K562 (cell line): ENCODE measurements around the gene ADAMTS6. TPM values are rescaled to one million over a fixed set of nuclear protein-coding genes. Genes with fewer than 3 reads are reported as not detected.
"Not testable (repeated sequence)": the region's sequence is repeated elsewhere in the genome, so short reads cannot be mapped to it uniquely, and the experiment has no call there.

Experiments used
- ATAC-seq: fragments of 200-7000 bp; cut with Tn5 transposase; 3 replicates; pipeline ENCODE4 v1.9.1; 2020; ENCODE audit warnings: moderate library complexity
- BruUV-seq: library from RNA; stranded (reverse); fragments of 400-500 nt; replicated peaks from 2 replicates; lab custom pipeline; 2021; lab: Mats Ljungman, UMichigan
- CTCF ChIA-PET: fragments of 300-600 bp; formaldehyde crosslinking; extraction: SDS; loops from one replicate; lab custom pipeline; 2021; ENCODE audit warnings: low intra/inter-chr PET ratio; lab: Yijun Ruan, JAX
- POLR2A ChIA-PET: fragments of 300-600, 350-650 bp; sonication (Branson Sonifier 250); formaldehyde crosslinking; extraction: SDS; loops from one replicate; lab custom pipeline; 2021; ENCODE audit warnings: antibody characterized with exemption, inconsistent platforms; lab: Yijun Ruan, JAX
- DNase-seq, 4 experiments: peaks; one replicate each; pipeline versions ENCODE4 v3.0.0 to v3.0.0-alpha.2; 2011 to 2018; ENCODE audit warnings: low spot score in 3 of 4, mixed read lengths in 3 of 4; ENCODE audit errors: extremely low read depth in 1 of 4
- FAIRE-seq: peaks from 2 replicates; lab custom pipeline; 2011; peaks lifted over from hg19 to GRCh38; lab: Jason Lieb, UNC
- H2AFZ ChIP-seq: 2 replicates; pipeline ENCODE4 v1.6.0; 2011; ENCODE audit warnings: low read depth, low read length, control low read depth, inconsistent platforms
- H3K27ac ChIP-seq: fragments of 200-600 bp; 3 replicates; pipeline ENCODE4 v1.8.0; 2011; ENCODE audit warnings: low read depth, mild to moderate bottlenecking, control low read depth, inconsistent platforms, low read length, moderate library complexity, mixed read lengths; ENCODE audit errors: extremely low read depth
- H3K27me3 ChIP-seq, 2 experiments: fragments of 300-600 bp in 1 of 2; 2 replicates in 1 of 2; 3 replicates in 1 of 2; pipeline versions ENCODE4 v1.6.0 to v1.8.0; 2011; ENCODE audit warnings: inconsistent platforms in 2 of 2, low read length in 2 of 2, mild to moderate bottlenecking in 1 of 2, mixed read lengths in 1 of 2, moderate library complexity in 1 of 2; ENCODE audit not compliant: control insufficient read depth in 2 of 2, insufficient read depth in 2 of 2
- H3K36me3 ChIP-seq: fragments of 300-600 bp; 3 replicates; pipeline ENCODE4 v1.8.0; 2011; ENCODE audit warnings: mild to moderate bottlenecking, low read length, inconsistent platforms; ENCODE audit not compliant: control insufficient read depth, insufficient read depth
- H3K4me1 ChIP-seq, 2 experiments: fragments of 200-600 bp in 1 of 2; replicated peaks in 1 of 2; 2 replicates in 1 of 2; 3 replicates in 1 of 2; pipeline versions ENCODE4 v1.5.1 to v1.8.0; 2011; ENCODE audit warnings: inconsistent platforms in 2 of 2, low read length in 2 of 2, mild to moderate bottlenecking in 1 of 2, mixed read lengths in 1 of 2, moderate library complexity in 1 of 2; ENCODE audit not compliant: control insufficient read depth in 2 of 2, insufficient read depth in 2 of 2
- H3K4me2 ChIP-seq: 2 replicates; pipeline ENCODE4 v1.6.1; 2011; ENCODE audit warnings: low read length, control low read depth, inconsistent platforms, mixed read lengths; ENCODE audit not compliant: insufficient read depth
- H3K4me3 ChIP-seq: fragments of 200-600 bp; sonication (generic), shearing (Covaris generic); 2 replicates; pipeline ENCODE4 v1.5.1; 2016; ENCODE audit warnings: control low read depth, inconsistent platforms
- H3K79me2 ChIP-seq: fragments of 200-600 bp; 3 replicates; pipeline ENCODE4 v1.8.0; 2011; ENCODE audit warnings: low read length, inconsistent platforms; ENCODE audit not compliant: control insufficient read depth, insufficient read depth
- H3K9ac ChIP-seq, 2 experiments: 2 replicates each; pipeline versions ENCODE4 v1.6.0 to v1.6.1; 2011; ENCODE audit warnings: low read depth in 2 of 2, low read length in 2 of 2, control low read depth in 1 of 2, inconsistent platforms in 1 of 2, mild to moderate bottlenecking in 1 of 2, mixed read lengths in 1 of 2; ENCODE audit not compliant: insufficient read depth in 1 of 2
- H3K9me1 ChIP-seq: one replicate; pipeline ENCODE4 v1.6.0; 2011; ENCODE audit warnings: inconsistent platforms, mild to moderate bottlenecking, low read length, moderate library complexity; ENCODE audit not compliant: control insufficient read depth, insufficient read depth
- H3K9me3 ChIP-seq: replicated peaks from 2 replicates; pipeline ENCODE4 v1.5.1; 2011; ENCODE audit warnings: low read depth, low read length, inconsistent platforms; ENCODE audit not compliant: control insufficient read depth, insufficient read depth
- H4K20me1 ChIP-seq: replicated peaks from 2 replicates; pipeline ENCODE4 v1.6.1; 2011; ENCODE audit warnings: low read length, inconsistent platforms, mixed read lengths; ENCODE audit not compliant: control insufficient read depth, insufficient read depth
- BHLHE40 ChIP-seq: IDR thresholded peaks from 2 replicates; pipeline ENCODE4 v1.6.1; 2011; ENCODE audit warnings: low read length, improper control_type of control experiment
- ILF3 ChIP-seq: fragments of 450-650 bp; IDR thresholded peaks from 2 replicates; pipeline ENCODE4 v1.6.1; 2018; ENCODE audit warnings: antibody characterized with exemption, mild to moderate bottlenecking, moderate library complexity, borderline replicate concordance
- MAFG ChIP-seq: fragments of 450-650 bp; conservative IDR thresholded peaks from 2 replicates; pipeline ENCODE4 v1.6.1; 2016; ENCODE audit warnings: missing genetic modification characterization, missing compliant biosample characterization
- MBD1 ChIP-seq: fragments of 250-450 bp; sonication (Bioruptor Pico); IDR thresholded peaks from 2 replicates; pipeline ENCODE4 v1.8.0; 2022; ENCODE audit warnings: inconsistent platforms
- SOX6 ChIP-seq: fragments of 450-650 bp; IDR thresholded peaks from 2 replicates; pipeline ENCODE4 v1.6.1; 2014; ENCODE audit warnings: mild to moderate bottlenecking
- ZC3H4 ChIP-seq: sonication (generic); formaldehyde crosslinking; IDR thresholded peaks from 2 replicates; pipeline ENCODE4 v1.9.0; 2021; ENCODE audit warnings: missing genetic modification reagents, borderline replicate concordance
- WGBS: fragments of 100-300 bp; shearing (Covaris generic); methylation state at CpG from one replicate; pipeline ENCODE4 v1.1.6; 2016; ENCODE audit warnings: low coverage, mixed read lengths; ENCODE audit not compliant: insufficient coverage; ENCODE audit errors: missing lambda C conversion rate; 5-methylcytosine and 5-hydroxymethylcytosine counted together
- in situ Hi-C: fragments of 300-500 bp; cut with MboI; formaldehyde crosslinking; loops from 4 replicates; pipeline ENCODE4 v1.15.0; 2018; ENCODE audit warnings: inconsistent platforms, mixed read lengths
- intact Hi-C: fragments of 100-400 bp; cut with micrococcal nuclease; formaldehyde crosslinking; loops from 2 replicates; pipeline ENCODE4 v1.14.2; 2022
- polyA plus RNA-seq, 8 experiments: library from polyadenylated mRNA; depleted of rRNA in 4 of 8; stranded (reverse) in 5 of 8; unstranded in 3 of 8; fragments of >200 nt; fragmentation: Nextera tagmentation in 2 of 8; fragmentation: Illumina TruSeq in 1 of 8; extraction: Ambion mirVana in 2 of 8; extraction: Trizol in 1 of 8; gene quantifications; 2 replicates each; pipeline versions ENCODE4 v1.2.1 to v1.2.3, GENCODE V29; 2011 to 2014; ENCODE audit warnings: inconsistent platforms in 1 of 8, missing spikeins in 1 of 8
- total RNA-seq, 7 experiments: library from RNA; depleted of rRNA in 6 of 7; stranded (reverse); fragments of >200 nt in 6 of 7; fragmentation: Illumina TruSeq in 2 of 7; extraction: Trizol in 2 of 7; gene quantifications; 2 replicates each; pipeline versions ENCODE4 v1.2.1 to v1.2.3, GENCODE V29; 2011 to 2021; ENCODE audit warnings: low replicate concordance in 1 of 7
- TF ChIP-seq, protein P1 (sequence below): fragments of 150-350 bp; conservative IDR thresholded peaks from 2 replicates; pipeline ENCODE4 v1.6.1; 2014; ENCODE audit warnings: low read length
- TF ChIP-seq, protein P2 (sequence below): IDR thresholded peaks from 2 replicates; pipeline ENCODE4 v1.6.1; 2014; ENCODE audit warnings: antibody characterized with exemption

Gene ADAMTS6
- total and polyA plus RNA-seq, 9 of the 15 experiments (the other 6 are each of a cell fraction or from before 2014, with no cell fraction given): 0.57 to 5.3 (median 1.5) TPM

- FAIRE-seq, ATAC-seq, H3K9me1 ChIP-seq, H3K27ac ChIP-seq, H3K79me2 ChIP-seq, H3K4me3 ChIP-seq, CTCF ChIA-PET, BruUV-seq, intact Hi-C loops, H3K4me2 ChIP-seq, H3K9me3 ChIP-seq, H3K36me3 ChIP-seq, H2AFZ ChIP-seq, DNase-seq, H3K9ac ChIP-seq, H3K27me3 ChIP-seq, H4K20me1 ChIP-seq: not testable (repeated sequence)
- in situ Hi-C loops: loop anchor here (10.0 to 25.0 kb wide), 3 partner anchors 525 to 850 kb away; no protein-coding TSS in a partner anchor
- H3K4me1 ChIP-seq: peaks cover 4 to 18% of the 10 kb centered on the region in 2 experiments; a peak in 2 of 5 replicates
- WGBS: 82% methylated on average over 2 of the region's 2 CpGs
- POLR2A ChIA-PET: interaction anchor here (1.0 kb wide), 1 partner anchor 76 kb away, joined by 3 read pairs; the partner anchor contains the start of genes CENPK and PPWD1
These were observed 5.1 kb upstream of the ADAMTS6 start for GRCh38 chr5:65486803-65487202.

DNA sequence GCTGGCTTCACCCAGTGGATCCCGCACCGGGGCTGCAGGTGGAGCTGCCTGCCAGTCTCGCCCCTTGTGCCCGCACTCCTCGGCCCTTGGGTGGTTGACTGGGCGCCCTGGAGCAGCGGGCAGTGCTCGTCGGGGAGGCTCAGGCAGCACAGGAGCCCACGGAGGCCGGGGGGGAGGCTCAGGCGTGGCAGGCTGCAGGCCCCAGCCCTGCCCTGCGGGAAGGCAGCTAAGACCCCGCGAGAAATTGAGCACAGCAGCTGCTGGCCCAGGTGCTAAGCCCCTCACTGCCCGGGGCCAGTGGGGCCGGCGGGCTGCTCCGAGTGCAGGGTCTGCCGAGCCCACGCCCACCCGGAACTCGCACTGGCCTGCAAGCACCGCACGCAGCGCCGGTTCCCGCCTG is 3.7 kb upstream of the ADAMTS6 start:
- Histone ChIP-seq H3K79me2 (peaks cover 3% of the 10 kb centered on the region; the same call in 2 of the 3 replicates), H3K9me3 (no peaks in the 10 kb centered on the region), H3K4me1 (peaks cover 4 to 18% of the 10 kb centered on the region in 2 experiments; a peak in 2 of 5 replicates), H3K9ac (no peak overlapping the region), H3K27me3 (no peaks in the 10 kb centered on the region), H3K4me3 (no peak overlapping the region), H4K20me1 (no peaks in the 10 kb centered on the region), H3K27ac (no peak overlapping the region), H3K4me2 (no peak overlapping the region), H2AFZ (no peak overlapping the region), H3K9me1 (no peaks in the 10 kb centered on the region), H3K36me3 (no peaks in the 10 kb centered on the region)
- CTCF ChIA-PET: no interaction called here
- WGBS: no CpG with 5 or more reads among the region's 28 CpGs
- POLR2A ChIA-PET: no interaction called here
- intact Hi-C loops (no loop called here), in situ Hi-C loops (loop anchor here (10.0 to 25.0 kb wide), 3 partner anchors 523 to 848 kb away; no protein-coding TSS in a partner anchor)
- FAIRE-seq: no peak
- DNase-seq: no peak
- no TSS peak for BruUV-seq
- ATAC-seq: no peak
- TF ChIP-seq MBD1 (CRISPR knock-in tag): no peak
- no peak for TF ChIP-seq ZC3H4
- TF ChIP-seq BHLHE40: no peak
- TF ChIP-seq SOX6: no peak
- TF ChIP-seq, protein P1, sequence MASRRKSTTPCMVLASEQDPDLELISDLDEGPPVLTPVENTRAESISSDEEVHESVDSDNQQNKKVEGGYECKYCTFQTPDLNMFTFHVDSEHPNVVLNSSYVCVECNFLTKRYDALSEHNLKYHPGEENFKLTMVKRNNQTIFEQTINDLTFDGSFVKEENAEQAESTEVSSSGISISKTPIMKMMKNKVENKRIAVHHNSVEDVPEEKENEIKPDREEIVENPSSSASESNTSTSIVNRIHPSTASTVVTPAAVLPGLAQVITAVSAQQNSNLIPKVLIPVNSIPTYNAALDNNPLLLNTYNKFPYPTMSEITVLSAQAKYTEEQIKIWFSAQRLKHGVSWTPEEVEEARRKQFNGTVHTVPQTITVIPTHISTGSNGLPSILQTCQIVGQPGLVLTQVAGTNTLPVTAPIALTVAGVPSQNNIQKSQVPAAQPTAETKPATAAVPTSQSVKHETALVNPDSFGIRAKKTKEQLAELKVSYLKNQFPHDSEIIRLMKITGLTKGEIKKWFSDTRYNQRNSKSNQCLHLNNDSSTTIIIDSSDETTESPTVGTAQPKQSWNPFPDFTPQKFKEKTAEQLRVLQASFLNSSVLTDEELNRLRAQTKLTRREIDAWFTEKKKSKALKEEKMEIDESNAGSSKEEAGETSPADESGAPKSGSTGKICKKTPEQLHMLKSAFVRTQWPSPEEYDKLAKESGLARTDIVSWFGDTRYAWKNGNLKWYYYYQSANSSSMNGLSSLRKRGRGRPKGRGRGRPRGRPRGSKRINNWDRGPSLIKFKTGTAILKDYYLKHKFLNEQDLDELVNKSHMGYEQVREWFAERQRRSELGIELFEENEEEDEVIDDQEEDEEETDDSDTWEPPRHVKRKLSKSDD: no peak
- TF ChIP-seq ILF3: no peak
- no peak for TF ChIP-seq MAFG (tag)
- TF ChIP-seq, protein P2, sequence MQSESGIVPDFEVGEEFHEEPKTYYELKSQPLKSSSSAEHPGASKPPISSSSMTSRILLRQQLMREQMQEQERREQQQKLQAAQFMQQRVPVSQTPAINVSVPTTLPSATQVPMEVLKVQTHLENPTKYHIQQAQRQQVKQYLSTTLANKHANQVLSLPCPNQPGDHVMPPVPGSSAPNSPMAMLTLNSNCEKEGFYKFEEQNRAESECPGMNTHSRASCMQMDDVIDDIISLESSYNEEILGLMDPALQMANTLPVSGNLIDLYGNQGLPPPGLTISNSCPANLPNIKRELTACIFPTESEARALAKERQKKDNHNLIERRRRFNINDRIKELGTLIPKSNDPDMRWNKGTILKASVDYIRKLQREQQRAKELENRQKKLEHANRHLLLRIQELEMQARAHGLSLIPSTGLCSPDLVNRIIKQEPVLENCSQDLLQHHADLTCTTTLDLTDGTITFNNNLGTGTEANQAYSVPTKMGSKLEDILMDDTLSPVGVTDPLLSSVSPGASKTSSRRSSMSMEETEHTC: no peak
